ENCODE data around the gene MREG.

The MREG gene

GRCh38 chr2:215919624-215920243 lies 93.6 kb downstream of the MREG start:
- no peaks in the 10 kb centered on the region for H3F3A ChIP-seq (ENCODE audit: low read depth)
- no peaks in the 10 kb centered on the region for H3K9me3 ChIP-seq (ENCODE audit: insufficient read depth, low read depth, low read length)
- TF ChIP-seq CTCF (conservative IDR thresholded peaks at IDR 0.05; ENCODE audit: low read length) (no peak), EZH2phosphoT487 (IDR thresholded peaks at IDR 0.05; ENCODE audit: borderline replicate concordance) (no peak)
- H4K20me1 ChIP-seq (ENCODE audit: insufficient read depth, low read length, poor library complexity, severe bottlenecking) = no peaks in the 10 kb centered on the region
- H3K4me3 ChIP-seq (ENCODE audit: low read length, poor library complexity, severe bottlenecking) = no peak overlapping the region
- no peak overlapping the region; the same call in 1 of the 2 replicates for H2AFZ ChIP-seq (ENCODE audit: low read length)
- no peaks in the 10 kb centered on the region for H3K9me2 ChIP-seq (replicated peaks; ENCODE audit: low read depth, low read length)
- H3K27me3 ChIP-seq (ENCODE audit: insufficient read depth, low read length, poor library complexity, severe bottlenecking) = no peaks in the 10 kb centered on the region
- H3K79me2 ChIP-seq (ENCODE audit: insufficient read depth, low read length) = no peaks in the 10 kb centered on the region
- H3K36me3 ChIP-seq (ENCODE audit: insufficient read depth, low read length) = no peaks in the 10 kb centered on the region
- no peak overlapping the region for H3K4me2 ChIP-seq (ENCODE audit: low read depth, low read length, poor library complexity, severe bottlenecking)
- H3K4me1 ChIP-seq (ENCODE audit: insufficient read depth, low read length, poor library complexity, severe bottlenecking) = peaks cover 13% of the 10 kb centered on the region
- no peak overlapping the region for H3K9ac ChIP-seq (ENCODE audit: low read depth, low read length, poor library complexity, severe bottlenecking)

GRCh38 chr2:215918901-215919599 lies 94.3 kb downstream of the MREG start:
- Histone ChIP-seq H3K4me2 (ENCODE audit: low read depth, low read length, poor library complexity, severe bottlenecking) (no peak overlapping the region), H3K27me3 (ENCODE audit: insufficient read depth, low read length, poor library complexity, severe bottlenecking) (no peaks in the 10 kb centered on the region), H3K9me2 (replicated peaks; ENCODE audit: low read depth, low read length) (no peaks in the 10 kb centered on the region), H3K9me3 (ENCODE audit: insufficient read depth, low read depth, low read length) (no peaks in the 10 kb centered on the region), H4K20me1 (ENCODE audit: insufficient read depth, low read length, poor library complexity, severe bottlenecking) (no peaks in the 10 kb centered on the region), H3K4me3 (ENCODE audit: low read length, poor library complexity, severe bottlenecking) (no peak overlapping the region), H2AFZ (ENCODE audit: low read length) (no peak overlapping the region), H3K79me2 (ENCODE audit: insufficient read depth, low read length) (no peaks in the 10 kb centered on the region), H3K4me1 (ENCODE audit: insufficient read depth, low read length, poor library complexity, severe bottlenecking) (peaks cover 13% of the 10 kb centered on the region), H3F3A (ENCODE audit: low read depth) (no peaks in the 10 kb centered on the region), H3K9ac (ENCODE audit: low read depth, low read length, poor library complexity, severe bottlenecking) (no peak overlapping the region), H3K36me3 (ENCODE audit: insufficient read depth, low read length) (no peaks in the 10 kb centered on the region)
- no peak for TF ChIP-seq CTCF (conservative IDR thresholded peaks at IDR 0.05; ENCODE audit: low read length)
- no peak for TF ChIP-seq EZH2phosphoT487 (IDR thresholded peaks at IDR 0.05; ENCODE audit: borderline replicate concordance)

GRCh38 chr2:215917953-215918620 lies 95.3 kb downstream of the MREG start:
- H3K9me2 ChIP-seq (replicated peaks; ENCODE audit: low read depth, low read length) = no peaks in the 10 kb centered on the region
- no peaks in the 10 kb centered on the region for H3K79me2 ChIP-seq (ENCODE audit: insufficient read depth, low read length)
- no peak overlapping the region for H2AFZ ChIP-seq (ENCODE audit: low read length)
- H3K4me1 ChIP-seq (ENCODE audit: insufficient read depth, low read length, poor library complexity, severe bottlenecking) = peaks cover 13% of the 10 kb centered on the region
- no peaks in the 10 kb centered on the region for H3K9me3 ChIP-seq (ENCODE audit: insufficient read depth, low read depth, low read length)
- no peak for TF ChIP-seq EZH2phosphoT487 (IDR thresholded peaks at IDR 0.05; ENCODE audit: borderline replicate concordance)
- TF ChIP-seq CTCF (conservative IDR thresholded peaks at IDR 0.05; ENCODE audit: low read length) = no peak
- H3K9ac ChIP-seq (ENCODE audit: low read depth, low read length, poor library complexity, severe bottlenecking) = no peak overlapping the region
- no peaks in the 10 kb centered on the region for H3K36me3 ChIP-seq (ENCODE audit: insufficient read depth, low read length)
- H3K4me2 ChIP-seq (ENCODE audit: low read depth, low read length, poor library complexity, severe bottlenecking) = no peak overlapping the region
- no peak overlapping the region for H3K4me3 ChIP-seq (ENCODE audit: low read length, poor library complexity, severe bottlenecking)
- no peaks in the 10 kb centered on the region for H3K27me3 ChIP-seq (ENCODE audit: insufficient read depth, low read length, poor library complexity, severe bottlenecking)
- no peaks in the 10 kb centered on the region for H4K20me1 ChIP-seq (ENCODE audit: insufficient read depth, low read length, poor library complexity, severe bottlenecking)
- H3F3A ChIP-seq (ENCODE audit: low read depth) = no peaks in the 10 kb centered on the region
